Fibroblast of the aortic adventitia (primary cell): ENCODE data around the gene SETBP1. TPM values are rescaled to one million over a fixed set of nuclear protein-coding genes. Genes with fewer than 3 reads are reported as not detected.
A peak's percentile ranks its signal among the peaks of the same experiment; 100 is the strongest.

Experiments
- DNase-seq: peaks from one replicate; pipeline ENCODE4 v3.0.0-alpha.2; 2010; ENCODE audit warnings: low read depth
- H3K4me3 ChIP-seq: 2 replicates; pipeline ENCODE4 v1.5.1; 2011; ENCODE audit warnings: low read depth, mild to moderate bottlenecking, control low read depth, low read length, moderate library complexity
- total RNA-seq: library from RNA; depleted of rRNA; stranded (reverse); fragments of >200 nt; gene quantifications from 2 replicates; pipeline ENCODE4 v1.2.3, GENCODE V29; 2012; ENCODE audit warnings: low replicate concordance
- TF ChIP-seq, protein P1 (sequence below): IDR thresholded peaks from 2 replicates; pipeline ENCODE4 v1.5.1; 2011; ENCODE audit warnings: mild to moderate bottlenecking, low read length, control low read depth, inconsistent platforms; ENCODE audit not compliant: insufficient read depth

The SETBP1 gene
- total RNA-seq, 1 donor, result 10.5 TPM

DNA sequence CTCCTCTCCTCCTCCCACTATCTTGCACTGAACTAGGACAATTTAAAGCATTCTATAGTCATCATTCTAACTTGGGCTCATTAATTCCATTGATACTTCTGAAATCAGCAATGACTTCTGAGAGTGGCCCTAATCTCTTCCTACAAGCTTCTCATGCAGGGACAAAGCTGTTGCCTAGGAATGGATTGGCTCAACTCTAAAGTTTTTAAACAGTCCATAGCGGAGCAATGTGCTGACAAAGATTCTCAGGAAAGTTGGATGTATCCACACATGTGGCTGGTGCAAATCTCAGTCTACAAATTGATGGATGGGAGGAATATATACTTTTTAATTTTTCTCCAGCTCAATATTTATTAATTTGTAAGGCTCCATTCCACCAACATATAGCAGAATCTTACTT, 388.9 kb downstream of the SETBP1 start:
- no peak for DNase-seq
- no peak overlapping the region for H3K4me3 ChIP-seq
- TF ChIP-seq, protein P1, sequence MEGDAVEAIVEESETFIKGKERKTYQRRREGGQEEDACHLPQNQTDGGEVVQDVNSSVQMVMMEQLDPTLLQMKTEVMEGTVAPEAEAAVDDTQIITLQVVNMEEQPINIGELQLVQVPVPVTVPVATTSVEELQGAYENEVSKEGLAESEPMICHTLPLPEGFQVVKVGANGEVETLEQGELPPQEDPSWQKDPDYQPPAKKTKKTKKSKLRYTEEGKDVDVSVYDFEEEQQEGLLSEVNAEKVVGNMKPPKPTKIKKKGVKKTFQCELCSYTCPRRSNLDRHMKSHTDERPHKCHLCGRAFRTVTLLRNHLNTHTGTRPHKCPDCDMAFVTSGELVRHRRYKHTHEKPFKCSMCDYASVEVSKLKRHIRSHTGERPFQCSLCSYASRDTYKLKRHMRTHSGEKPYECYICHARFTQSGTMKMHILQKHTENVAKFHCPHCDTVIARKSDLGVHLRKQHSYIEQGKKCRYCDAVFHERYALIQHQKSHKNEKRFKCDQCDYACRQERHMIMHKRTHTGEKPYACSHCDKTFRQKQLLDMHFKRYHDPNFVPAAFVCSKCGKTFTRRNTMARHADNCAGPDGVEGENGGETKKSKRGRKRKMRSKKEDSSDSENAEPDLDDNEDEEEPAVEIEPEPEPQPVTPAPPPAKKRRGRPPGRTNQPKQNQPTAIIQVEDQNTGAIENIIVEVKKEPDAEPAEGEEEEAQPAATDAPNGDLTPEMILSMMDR, result no peak

DNA sequence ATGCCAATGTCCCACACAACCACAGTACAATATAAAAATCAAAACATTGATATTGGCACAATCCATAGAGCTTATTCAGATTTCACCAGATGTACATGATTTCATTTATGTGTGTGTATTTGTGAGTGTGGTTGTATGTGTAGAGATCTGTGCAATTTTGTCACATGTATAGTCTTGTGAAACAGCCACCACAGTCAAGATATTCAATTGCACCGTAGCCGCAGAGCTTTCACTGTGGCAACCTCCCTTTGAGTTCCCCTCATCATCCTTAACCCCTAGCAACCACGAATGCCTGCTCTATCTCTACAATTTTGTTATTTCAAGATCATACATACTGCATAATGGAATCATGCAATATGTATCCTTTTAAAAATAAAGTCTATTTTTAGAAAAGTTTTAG, 391.3 kb downstream of the SETBP1 start:
- no peak overlapping the region for H3K4me3 ChIP-seq
- TF ChIP-seq, protein P1, result no peak
- no peak for DNase-seq

DNA sequence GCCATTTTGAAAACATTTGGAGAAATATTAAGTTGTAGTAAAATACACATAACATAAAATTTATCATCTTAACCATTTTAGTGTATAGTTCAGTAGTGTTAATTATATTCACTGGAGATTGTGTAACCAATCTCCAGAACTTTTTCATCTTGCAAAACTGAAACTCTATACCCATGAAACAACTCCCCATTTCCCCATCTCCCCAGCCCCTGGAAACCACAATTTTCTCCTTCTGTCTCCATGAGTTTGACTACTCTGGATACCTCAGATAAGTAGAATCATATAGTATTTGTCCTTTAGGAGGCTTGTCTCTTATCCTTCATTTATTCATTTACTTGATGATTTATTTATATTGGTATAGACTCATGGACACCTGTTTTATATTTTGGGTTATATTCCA, 392.9 kb downstream of the SETBP1 start:
- no peak for DNase-seq
- no peak overlapping the region for H3K4me3 ChIP-seq
- TF ChIP-seq, protein P1, result no peak

DNA sequence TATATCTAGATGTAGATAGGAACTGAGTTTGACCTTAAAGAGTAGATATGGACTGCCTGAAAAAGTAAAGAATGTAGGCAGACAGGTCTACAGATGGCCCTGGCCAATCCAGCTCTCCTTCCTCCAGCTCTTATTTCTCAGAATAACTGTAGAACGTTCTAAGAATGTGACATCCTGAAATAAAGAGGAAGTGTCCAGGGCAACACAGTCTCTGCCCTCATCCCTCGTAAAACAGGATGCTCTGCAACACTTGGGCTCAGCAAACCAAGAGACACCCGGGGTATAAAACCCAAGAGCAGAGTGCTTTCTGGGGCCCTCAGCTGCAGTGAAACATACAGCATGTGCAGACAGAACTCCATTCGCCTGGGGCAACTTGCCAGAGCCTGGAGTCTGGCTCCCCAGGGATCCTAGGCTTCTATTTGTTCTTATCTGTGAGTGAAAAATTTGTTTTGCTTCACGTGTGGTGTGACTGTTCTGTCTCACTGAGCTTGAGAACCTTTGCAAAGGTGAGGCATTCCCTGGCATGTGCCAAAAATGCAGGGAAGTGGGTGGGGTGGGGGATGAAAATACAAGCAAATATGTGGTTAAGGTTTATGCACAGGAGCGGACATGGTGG, 401.0 kb downstream of the SETBP1 start:
- DNase-seq, result peak; percentile 12
- H3K4me3 ChIP-seq, result no peak overlapping the region
- TF ChIP-seq, protein P1, result no peak

DNA sequence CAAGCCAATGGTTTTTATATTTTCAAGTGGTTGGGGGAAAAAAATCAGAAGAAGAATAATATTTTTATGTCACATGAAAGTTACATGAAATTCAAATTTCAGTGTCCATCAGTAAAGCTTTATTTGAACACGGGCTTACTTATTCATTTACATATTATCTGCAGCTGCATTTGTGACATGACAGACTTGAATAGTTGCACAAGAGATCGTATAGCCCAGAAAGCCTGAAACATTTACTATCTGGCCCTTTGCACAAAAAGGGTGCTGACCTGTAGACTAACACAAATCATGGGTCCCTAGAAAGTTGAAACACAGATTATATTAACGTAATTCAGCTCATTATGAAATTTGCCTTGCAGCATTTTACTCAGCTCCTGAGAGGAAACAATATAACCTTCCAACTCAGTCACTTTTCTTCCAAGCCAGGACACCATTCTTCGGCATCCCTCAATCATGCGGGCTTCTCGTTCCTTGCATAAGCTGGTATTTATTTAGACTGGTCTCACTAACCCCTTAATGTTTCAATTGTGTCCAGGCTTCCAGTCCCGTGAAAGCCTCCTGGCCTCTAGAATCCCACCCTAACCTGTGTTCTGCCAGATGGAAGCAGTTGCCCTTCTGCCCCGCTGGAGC, 402.7 kb downstream of the SETBP1 start:
- no peak overlapping the region for H3K4me3 ChIP-seq
- TF ChIP-seq, protein P1, result no peak
- no peak for DNase-seq

DNA sequence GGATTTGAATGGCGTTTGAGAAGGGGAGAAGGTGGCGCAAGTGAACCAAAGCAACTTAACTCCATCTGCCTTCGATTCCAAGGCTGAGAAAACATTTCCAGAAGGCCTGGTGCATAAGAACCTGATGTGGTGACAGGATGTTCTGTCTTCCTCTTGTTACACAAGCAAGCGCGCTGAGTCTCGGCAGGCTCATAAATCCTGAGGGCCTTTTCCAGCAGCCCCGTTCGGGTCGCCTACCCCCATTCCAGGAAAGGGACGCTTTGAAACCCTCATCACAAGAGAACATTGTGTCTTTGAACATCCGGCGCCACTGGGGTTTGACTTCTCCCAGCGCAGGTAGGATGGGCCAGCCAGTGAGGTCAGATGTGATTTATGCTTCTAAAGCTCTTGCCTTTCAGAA, 403.5 kb downstream of the SETBP1 start:
- DNase-seq, result no peak
- no peak overlapping the region for H3K4me3 ChIP-seq
- TF ChIP-seq, protein P1, result no peak
